ENCODE results near the gene SLIT3.

- TF ChIP-seq, protein P1, sequence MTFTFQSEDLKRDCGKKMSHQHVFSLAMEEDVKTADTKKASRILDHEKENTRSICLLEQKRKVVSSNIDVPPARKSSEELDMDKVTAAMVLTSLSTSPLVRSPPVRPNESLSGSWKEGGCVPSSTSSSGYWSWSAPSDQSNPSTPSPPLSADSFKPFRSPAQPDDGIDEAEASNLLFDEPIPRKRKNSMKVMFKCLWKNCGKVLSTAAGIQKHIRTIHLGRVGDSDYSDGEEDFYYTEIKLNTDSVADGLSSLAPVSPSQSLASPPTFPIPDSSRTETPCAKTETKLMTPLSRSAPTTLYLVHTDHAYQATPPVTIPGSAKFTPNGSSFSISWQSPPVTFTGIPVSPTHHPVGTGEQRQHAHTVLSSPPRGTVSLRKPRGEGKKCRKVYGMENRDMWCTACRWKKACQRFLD (tag by site-specific recombination; IDR thresholded peaks at IDR 0.05): no peak
- no peak for TF ChIP-seq ZBTB11 (tag by site-specific recombination; conservative IDR thresholded peaks at IDR 0.05; ENCODE audit: low read depth)
- TF ChIP-seq ZNF830 (tag by site-specific recombination; IDR thresholded peaks at IDR 0.05; ENCODE audit: low read depth): no peak
- no peak for TF ChIP-seq SCRT1 (tag by site-specific recombination; IDR thresholded peaks at IDR 0.05; ENCODE audit: borderline replicate concordance)
- TF ChIP-seq ATF2 (tag by site-specific recombination; IDR thresholded peaks at IDR 0.05; ENCODE audit: low read depth): no peak
- TF ChIP-seq, protein P2, sequence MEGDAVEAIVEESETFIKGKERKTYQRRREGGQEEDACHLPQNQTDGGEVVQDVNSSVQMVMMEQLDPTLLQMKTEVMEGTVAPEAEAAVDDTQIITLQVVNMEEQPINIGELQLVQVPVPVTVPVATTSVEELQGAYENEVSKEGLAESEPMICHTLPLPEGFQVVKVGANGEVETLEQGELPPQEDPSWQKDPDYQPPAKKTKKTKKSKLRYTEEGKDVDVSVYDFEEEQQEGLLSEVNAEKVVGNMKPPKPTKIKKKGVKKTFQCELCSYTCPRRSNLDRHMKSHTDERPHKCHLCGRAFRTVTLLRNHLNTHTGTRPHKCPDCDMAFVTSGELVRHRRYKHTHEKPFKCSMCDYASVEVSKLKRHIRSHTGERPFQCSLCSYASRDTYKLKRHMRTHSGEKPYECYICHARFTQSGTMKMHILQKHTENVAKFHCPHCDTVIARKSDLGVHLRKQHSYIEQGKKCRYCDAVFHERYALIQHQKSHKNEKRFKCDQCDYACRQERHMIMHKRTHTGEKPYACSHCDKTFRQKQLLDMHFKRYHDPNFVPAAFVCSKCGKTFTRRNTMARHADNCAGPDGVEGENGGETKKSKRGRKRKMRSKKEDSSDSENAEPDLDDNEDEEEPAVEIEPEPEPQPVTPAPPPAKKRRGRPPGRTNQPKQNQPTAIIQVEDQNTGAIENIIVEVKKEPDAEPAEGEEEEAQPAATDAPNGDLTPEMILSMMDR (tag by site-specific recombination; IDR thresholded peaks at IDR 0.05): no peak
Observed at GRCh38 chr5:168734119-168734518, 566.8 kb downstream of the SLIT3 start.
